ENCODE results near the gene SNRPA. TPM values are rescaled to one million over a fixed set of nuclear protein-coding genes. Genes with fewer than 3 reads are reported as not detected.

Gene SNRPA
- total and polyA plus RNA-seq, 2 of the 13 experiments (the other 11 are each of a cell fraction or from before 2014, with no cell fraction given), result 59.6 to 162 TPM

DNA sequence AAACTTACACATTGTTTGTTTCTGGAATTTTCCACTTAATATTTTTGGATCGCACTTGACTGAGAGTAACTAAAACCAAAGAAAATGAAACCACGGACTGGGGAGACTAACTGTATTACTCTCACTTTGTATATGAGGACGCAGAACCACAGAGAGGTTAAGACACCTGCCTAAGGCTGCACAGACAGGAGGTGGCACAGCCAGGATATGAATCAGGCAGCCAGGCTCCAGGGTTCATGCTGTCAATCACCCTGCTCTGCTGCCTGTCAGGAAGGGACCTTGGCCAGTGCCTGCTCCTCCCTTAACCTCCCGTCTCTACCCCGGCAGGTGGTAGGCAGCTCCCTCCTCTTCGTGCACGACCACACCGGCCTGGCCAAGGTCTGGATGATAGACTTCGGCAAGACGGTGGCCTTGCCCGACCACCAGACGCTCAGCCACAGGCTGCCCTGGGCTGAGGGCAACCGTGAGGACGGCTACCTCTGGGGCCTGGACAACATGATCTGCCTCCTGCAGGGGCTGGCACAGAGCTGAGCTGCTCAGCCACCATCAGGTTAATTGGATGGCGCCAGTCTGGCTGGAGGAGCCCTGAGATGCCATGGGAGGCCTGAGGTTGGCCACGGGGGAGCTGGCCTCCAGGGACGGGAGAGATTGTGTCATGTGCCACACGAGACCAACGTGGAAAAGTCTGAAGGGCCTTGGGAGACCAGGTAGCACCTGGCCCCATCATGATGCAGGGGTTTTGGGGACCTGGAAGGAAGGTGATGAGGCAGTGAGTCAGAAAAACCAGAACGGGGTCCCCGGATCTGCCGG is 11.8 kb upstream of the SNRPA start:
- intact Hi-C loops (cut with micrococcal nuclease; ENCODE audit: unreplicated experiment), result no loop called here
- ChIA-PET POLR2A (interaction anchor here (1.3 to 1.4 kb wide), 2 partner anchors 11 to 20 kb away, joined by 3 to 4 read pairs; partner anchors contain the start of gene ACTMAP), CTCF (ENCODE audit: low intra/inter-chr PET ratio, low total read pairs) (no interaction called here)
- no TSS peak for BruUV-seq (replicated peaks)
- H3K4me2 ChIP-seq (ENCODE audit: low read depth, low read length), result no peak overlapping the region
- H3K36me3 ChIP-seq (replicated peaks in 1 of 2; ENCODE audit: control insufficient read depth in 1 of 2, insufficient read depth in 2 of 2, low read length in 2 of 2), result peaks cover 16 to 44% of the 10 kb centered on the region in 2 experiments
- H2AFZ ChIP-seq (ENCODE audit: low read length), result no peak overlapping the region
- no peak overlapping the region for H3K4me3 ChIP-seq (replicated peaks in 1 of 3; ENCODE audit: insufficient read depth in 1 of 3, low read depth in 2 of 3, low read length in 3 of 3)
- TF ChIP-seq, protein P1, sequence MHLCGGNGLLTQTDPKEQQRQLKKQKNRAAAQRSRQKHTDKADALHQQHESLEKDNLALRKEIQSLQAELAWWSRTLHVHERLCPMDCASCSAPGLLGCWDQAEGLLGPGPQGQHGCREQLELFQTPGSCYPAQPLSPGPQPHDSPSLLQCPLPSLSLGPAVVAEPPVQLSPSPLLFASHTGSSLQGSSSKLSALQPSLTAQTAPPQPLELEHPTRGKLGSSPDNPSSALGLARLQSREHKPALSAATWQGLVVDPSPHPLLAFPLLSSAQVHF (CRISPR knock-in tag; IDR thresholded peaks at IDR 0.05), result 0 out of 2 replicates have a peak, but pooled peaks have one; percentile 28
- TF ChIP-seq ZNF768 (CRISPR knock-in tag; IDR thresholded peaks at IDR 0.05), result peak; percentile 94
- peak; percentile 40 for TF ChIP-seq AGO2 (optimal IDR thresholded peaks at IDR 0.05; ENCODE audit: low read depth, low read length)
- TF ChIP-seq, protein P2, sequence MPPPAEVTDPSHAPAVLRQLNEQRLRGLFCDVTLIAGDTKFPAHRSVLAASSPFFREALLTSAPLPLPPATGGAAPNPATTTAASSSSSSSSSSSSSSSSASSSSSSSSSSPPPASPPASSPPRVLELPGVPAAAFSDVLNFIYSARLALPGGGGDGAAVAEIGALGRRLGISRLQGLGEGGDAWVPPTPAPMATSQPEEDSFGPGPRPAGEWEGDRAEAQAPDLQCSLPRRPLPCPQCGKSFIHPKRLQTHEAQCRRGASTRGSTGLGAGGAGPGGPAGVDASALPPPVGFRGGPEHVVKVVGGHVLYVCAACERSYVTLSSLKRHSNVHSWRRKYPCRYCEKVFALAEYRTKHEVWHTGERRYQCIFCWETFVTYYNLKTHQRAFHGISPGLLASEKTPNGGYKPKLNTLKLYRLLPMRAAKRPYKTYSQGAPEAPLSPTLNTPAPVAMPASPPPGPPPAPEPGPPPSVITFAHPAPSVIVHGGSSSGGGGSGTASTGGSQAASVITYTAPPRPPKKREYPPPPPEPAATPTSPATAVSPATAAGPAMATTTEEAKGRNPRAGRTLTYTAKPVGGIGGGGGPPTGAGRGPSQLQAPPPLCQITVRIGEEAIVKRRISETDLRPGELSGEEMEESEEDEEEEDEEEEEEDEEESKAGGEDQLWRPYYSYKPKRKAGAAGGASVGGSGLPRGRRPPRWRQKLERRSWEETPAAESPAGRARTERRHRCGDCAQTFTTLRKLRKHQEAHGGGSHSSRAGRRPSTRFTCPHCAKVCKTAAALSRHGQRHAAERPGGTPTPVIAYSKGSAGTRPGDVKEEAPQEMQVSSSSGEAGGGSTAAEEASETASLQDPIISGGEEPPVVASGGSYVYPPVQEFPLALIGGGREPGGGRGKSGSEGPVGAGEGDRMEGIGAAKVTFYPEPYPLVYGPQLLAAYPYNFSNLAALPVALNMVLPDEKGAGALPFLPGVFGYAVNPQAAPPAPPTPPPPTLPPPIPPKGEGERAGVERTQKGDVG (CRISPR knock-in tag; IDR thresholded peaks at IDR 0.05; ENCODE audit: borderline replicate concordance), result no peak
- TF ChIP-seq RBFOX2 (IDR thresholded peaks at IDR 0.05; ENCODE audit: low read depth, low read length), result peak; percentile 23; the same call in 1 of the 2 replicates
- no peak for TF ChIP-seq PRDM4 (CRISPR knock-in tag; IDR thresholded peaks at IDR 0.05; ENCODE audit: borderline replicate concordance)
- H4K20me1 ChIP-seq (ENCODE audit: insufficient read depth, low read length), result no peaks in the 10 kb centered on the region
- no peaks in the 10 kb centered on the region for H3K9me3 ChIP-seq (ENCODE audit: low read length)
- H3K9ac ChIP-seq (ENCODE audit: insufficient read depth, low read depth, low read length), result no peak overlapping the region
- in situ Hi-C loops (cut with HindIII; ENCODE audit: extremely low pct_ligation_motif_present, low pct_unique_long_range_greater_than_20kb), result no loop called here
- ATAC-seq, result no peak
- WGBS (ENCODE audit: low lambda C conversion rate), result 95% methylated on average over 19 of the region's 22 CpGs
- no peak for FAIRE-seq
- no peak for DNase-seq (ENCODE audit: low spot score)
- no peaks in the 10 kb centered on the region for H3K27me3 ChIP-seq (ENCODE audit: control insufficient read depth in 1 of 2, insufficient read depth in 2 of 2, low read length in 2 of 2)
- peaks cover 19% of the 10 kb centered on the region for H3K4me1 ChIP-seq (ENCODE audit: insufficient read depth, low read length)
- no peak overlapping the region for H3K27ac ChIP-seq (ENCODE audit: extremely low read length, insufficient read depth, low read length)
- no peaks in the 10 kb centered on the region for H3K79me2 ChIP-seq (ENCODE audit: insufficient read depth, low read length)

Measured in HepG2 (cell line).